ENCODE measurements around the gene TUBA4A.
A peak's percentile ranks its signal among the peaks of the same experiment; 100 is the strongest.
"Not testable (repeated sequence)": the region's sequence is repeated elsewhere in the genome, so short reads cannot be mapped to it uniquely, and the experiment has no call there.

TUBA4A gene

GRCh38 chr2:219253753-219254589, at the start of gene TUBA4A:
TUBA4A (minus strand) TSS chr2:219253918; CDS start chr2:219253858, 60 bp downstream.
- DNase-seq = peak; percentile 75

- DNase-seq = no peak
Observed at GRCh38 chr2:219302412-219302968, 48.8 kb upstream of the TUBA4A start.

- DNase-seq = no peak
Observed at GRCh38 chr2:219300022-219300421, 46.3 kb upstream of the TUBA4A start.

- DNase-seq = no peak
Observed at GRCh38 chr2:219299372-219299760, 45.6 kb upstream of the TUBA4A start.

DNA sequence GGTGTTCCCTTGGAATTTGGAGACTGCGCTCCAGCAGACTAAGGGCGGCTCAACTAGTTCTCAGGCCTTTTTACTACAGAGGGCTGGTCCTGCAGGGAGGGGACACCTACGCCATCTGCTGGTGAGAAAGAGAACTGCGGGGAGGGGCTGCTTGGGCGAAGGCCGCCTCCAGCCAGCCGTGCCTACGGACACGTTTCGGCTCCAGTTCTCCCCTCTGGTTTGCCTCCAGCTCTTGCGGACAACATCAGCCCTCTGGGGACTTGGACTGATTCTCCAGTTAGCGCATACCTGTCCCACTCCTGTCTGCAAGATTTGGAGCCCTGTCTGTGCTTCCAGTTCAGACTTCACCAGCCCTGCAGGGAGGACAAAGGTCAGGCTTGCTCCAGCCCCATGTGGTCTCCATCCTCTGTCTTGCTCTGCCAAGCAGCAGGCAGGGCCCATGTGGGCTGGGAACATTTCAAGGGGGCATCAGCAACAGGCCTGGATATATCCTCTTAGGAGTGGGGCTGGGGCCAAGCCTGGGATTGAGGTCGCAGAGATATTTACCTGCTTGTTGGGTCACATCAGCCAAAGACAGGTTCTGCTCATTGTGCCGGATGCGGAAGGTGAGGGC, 45.1 kb upstream of the TUBA4A start:
- DNase-seq = peak; percentile 50

DNA sequence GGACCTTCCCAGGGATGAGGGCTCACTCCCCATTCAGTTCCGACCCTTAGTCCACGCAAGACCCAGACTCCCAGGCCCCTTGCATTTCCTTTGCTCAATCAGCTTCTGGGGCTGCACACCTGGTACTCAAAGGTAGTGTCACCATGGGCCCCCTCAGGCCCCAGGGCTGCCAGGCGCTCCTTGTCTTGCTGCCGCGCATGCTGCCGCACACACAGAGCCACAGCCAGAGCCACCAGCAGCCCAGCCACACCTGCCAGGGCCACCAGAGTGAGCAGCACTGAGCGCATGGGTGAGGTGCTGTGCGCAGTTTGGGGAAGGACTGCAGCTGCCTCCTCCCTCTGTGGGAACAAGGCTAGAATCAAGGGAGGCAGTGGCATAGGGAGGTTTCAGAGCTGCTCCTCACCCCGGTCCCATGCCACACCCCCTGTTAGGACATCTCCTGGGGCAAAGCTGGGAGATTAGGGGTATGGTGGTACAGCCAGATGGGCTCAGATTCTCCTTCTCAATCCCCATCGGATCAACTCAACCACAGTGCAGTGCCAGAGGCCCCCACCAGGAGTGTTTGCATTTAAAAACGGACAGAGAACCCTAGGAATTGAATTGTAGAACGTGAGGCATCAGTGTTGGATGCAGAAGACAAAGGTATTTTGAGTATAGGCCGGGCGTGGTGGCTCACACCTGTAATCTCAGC, 44.2 kb upstream of the TUBA4A start:
- DNase-seq = no peak

GRCh38 chr2:219296631-219297391, 43.1 kb upstream of the TUBA4A start:
- DNase-seq = no peak

GRCh38 chr2:219296142-219296541, 42.4 kb upstream of the TUBA4A start:
- DNase-seq = no peak

- DNase-seq = peak; percentile 79
Observed at GRCh38 chr2:219294356-219295351, 40.9 kb upstream of the TUBA4A start.

DNA sequence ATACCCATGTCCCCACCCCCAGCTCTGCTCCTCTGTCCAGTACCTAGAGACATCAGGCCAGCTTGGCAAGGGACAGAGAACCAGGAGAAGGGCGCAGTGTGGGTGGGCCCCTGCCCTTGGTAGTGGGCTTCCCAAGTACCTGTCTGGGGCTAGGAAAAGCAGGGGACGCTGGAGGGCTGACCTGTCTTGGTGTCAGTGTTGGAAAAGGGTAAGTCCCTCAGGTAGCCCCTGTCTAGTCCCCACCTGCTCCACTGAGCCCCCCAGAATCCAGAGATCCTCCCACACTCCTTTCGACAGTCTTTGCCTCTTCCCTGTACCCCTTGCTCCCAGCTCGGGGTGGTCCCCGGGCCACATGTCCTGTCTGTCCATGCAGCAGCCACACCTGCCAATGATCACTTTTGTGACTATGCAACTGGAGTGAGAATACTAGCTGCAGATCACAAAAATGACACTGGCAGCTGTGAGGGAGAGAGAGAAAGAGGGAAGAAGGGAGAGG, 40.1 kb upstream of the TUBA4A start:
- DNase-seq = no peak

GRCh38 chr2:219292616-219293015, 38.9 kb upstream of the TUBA4A start:
- DNase-seq = no peak

GRCh38 chr2:219291910-219292490, 38.3 kb upstream of the TUBA4A start:
- no peak for DNase-seq

- DNase-seq = no peak
Observed at GRCh38 chr2:219291394-219291793, 37.7 kb upstream of the TUBA4A start.

- no peak for DNase-seq
Observed at GRCh38 chr2:219290381-219291171, 36.9 kb upstream of the TUBA4A start.

DNA sequence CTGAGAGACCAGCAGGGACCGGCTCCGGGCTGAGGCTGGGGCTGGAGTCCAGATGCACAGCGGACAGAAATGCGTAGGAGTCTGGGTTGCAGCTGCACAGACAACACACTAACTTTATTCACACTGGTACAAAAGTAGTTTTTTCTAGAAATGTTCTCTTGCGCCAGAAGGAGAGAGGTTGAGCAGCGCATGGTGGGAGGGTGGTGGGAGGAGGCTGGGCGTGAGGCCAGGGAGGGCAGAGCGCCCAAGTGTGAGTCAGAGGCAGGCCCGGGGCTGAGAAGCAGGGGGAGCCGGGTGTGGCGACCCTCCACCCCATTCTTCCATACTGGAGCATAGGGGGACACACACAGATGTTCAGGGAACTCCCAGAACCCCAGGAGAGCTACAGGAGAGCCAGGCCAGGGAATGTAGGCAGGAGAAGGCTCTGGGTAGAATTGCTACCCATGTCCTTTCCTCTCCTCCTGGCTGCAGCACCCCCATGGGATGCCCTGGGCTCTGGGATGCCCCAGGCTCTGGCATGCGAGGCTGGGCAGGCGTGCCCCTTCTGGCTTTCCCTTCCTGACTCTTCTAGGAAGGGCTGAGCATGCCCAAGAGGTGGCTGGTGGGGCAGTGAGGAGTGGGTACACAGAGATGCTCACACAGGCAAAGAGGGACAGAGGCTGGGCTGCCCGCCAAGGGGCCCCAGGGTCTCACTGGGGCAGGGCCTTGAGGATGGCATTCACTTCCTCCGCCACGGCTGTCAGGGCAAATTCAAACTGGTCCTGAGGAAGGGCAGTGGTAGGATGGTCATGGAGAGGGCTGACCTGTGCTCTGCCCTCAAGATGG, 36.0 kb upstream of the TUBA4A start:
- no peak for DNase-seq

GRCh38 chr2:219289195-219289536, 35.4 kb upstream of the TUBA4A start:
- DNase-seq = no peak

- DNase-seq = no peak
Observed at GRCh38 chr2:219287580-219288265, 34.0 kb upstream of the TUBA4A start.

DNA sequence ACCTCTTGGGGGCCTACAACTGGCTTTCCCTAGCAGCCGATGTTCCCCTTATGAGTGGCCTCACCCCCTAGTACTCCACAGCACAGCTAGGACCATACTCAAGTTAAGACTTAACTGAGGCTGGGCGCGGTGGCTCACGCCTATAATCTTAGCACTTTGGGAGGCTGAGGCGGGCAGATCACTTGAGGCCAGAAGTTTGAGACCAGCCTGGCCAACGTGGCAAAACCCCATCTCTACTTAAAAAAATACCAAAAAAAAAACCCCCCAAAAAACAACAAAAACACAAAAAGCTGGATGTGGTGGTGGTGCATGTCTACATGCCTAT, 33.4 kb upstream of the TUBA4A start:
- not testable (repeated sequence) for DNase-seq
